HepG2 (cell line): ENCODE measurements around the gene CLBA1. TPM values are rescaled to one million over a fixed set of nuclear protein-coding genes. Genes with fewer than 3 reads are reported as not detected.

ENCODE experiments used
- ATAC-seq: fragments of 200-7000 bp; cut with Tn5 transposase; 3 replicates; pipeline ENCODE4 v1.9.1; 2020; ENCODE audit warnings: mild to moderate bottlenecking, moderate library complexity
- BruUV-seq: library from RNA; stranded (reverse); fragments of 400-500 nt; replicated peaks from 2 replicates; lab custom pipeline; 2021; lab: Mats Ljungman, UMichigan
- CTCF ChIA-PET: fragments of 300-600 bp; formaldehyde crosslinking; extraction: SDS; loops from one replicate; lab custom pipeline; 2021; ENCODE audit warnings: low total read pairs, inconsistent platforms, low intra/inter-chr PET ratio; lab: Yijun Ruan, JAX
- POLR2A ChIA-PET: fragments of 350-600 bp; sonication (Branson Sonifier 250); formaldehyde crosslinking; loops from one replicate; lab custom pipeline; 2020; ENCODE audit warnings: antibody characterized with exemption, inconsistent platforms; lab: Yijun Ruan, JAX
- DNase-seq: peaks from one replicate; pipeline ENCODE4 v3.0.0-alpha.2; 2015; ENCODE audit warnings: low spot score
- FAIRE-seq: peaks from 3 replicates; lab custom pipeline; 2011; peaks lifted over from hg19 to GRCh38; lab: Jason Lieb, UNC
- H2AFZ ChIP-seq: one replicate; pipeline ENCODE4 v1.6.1; 2011; ENCODE audit warnings: low read length, inconsistent platforms
- H3K27ac ChIP-seq: fragments of 300-600 bp; 3 replicates; pipeline ENCODE4 v1.8.0; 2011; ENCODE audit warnings: mixed run types, mild to moderate bottlenecking, mixed read lengths, low read length, inconsistent platforms; ENCODE audit not compliant: insufficient read depth; ENCODE audit errors: extremely low read length
- H3K27me3 ChIP-seq, 2 experiments: fragments of 200-600 bp in 1 of 2; 2 replicates in 1 of 2; 3 replicates in 1 of 2; pipeline versions ENCODE4 v1.6.0 to v1.8.0; 2011; ENCODE audit warnings: low read length in 2 of 2, mild to moderate bottlenecking in 2 of 2, moderate library complexity in 2 of 2, inconsistent platforms in 1 of 2; ENCODE audit not compliant: insufficient read depth in 2 of 2, control insufficient read depth in 1 of 2
- H3K36me3 ChIP-seq, 2 experiments: fragments of 200-600 bp in 1 of 2; replicated peaks in 1 of 2; 2 replicates in 1 of 2; 3 replicates in 1 of 2; pipeline versions ENCODE4 v1.5.1 to v1.8.0; 2011; ENCODE audit warnings: low read length in 2 of 2, inconsistent platforms in 1 of 2; ENCODE audit not compliant: insufficient read depth in 2 of 2, control insufficient read depth in 1 of 2
- H3K4me1 ChIP-seq: 2 replicates; pipeline ENCODE4 v1.5.1; 2012; ENCODE audit warnings: low read length, inconsistent platforms; ENCODE audit not compliant: insufficient read depth
- H3K4me2 ChIP-seq: 2 replicates; pipeline ENCODE4 v1.6.0; 2011; ENCODE audit warnings: low read depth, low read length, inconsistent platforms
- H3K4me3 ChIP-seq, 3 experiments: fragments of 200-600 bp in 1 of 3; sonication (generic), shearing (Covaris generic) in 1 of 3; replicated peaks in 1 of 3; 2 replicates each; pipeline ENCODE4 v1.5.1; 2011 to 2016; ENCODE audit warnings: low read length in 3 of 3, inconsistent platforms in 2 of 3, low read depth in 2 of 3, mild to moderate bottlenecking in 2 of 3, control low read depth in 1 of 3, mixed read lengths in 1 of 3; ENCODE audit not compliant: insufficient read depth in 1 of 3
- H3K79me2 ChIP-seq: one replicate; pipeline ENCODE4 v1.6.1; 2011; ENCODE audit warnings: low read length, inconsistent platforms; ENCODE audit not compliant: insufficient read depth
- H3K9ac ChIP-seq: 2 replicates; pipeline ENCODE4 v1.6.0; 2011; ENCODE audit warnings: mild to moderate bottlenecking, low read depth, low read length, inconsistent platforms; ENCODE audit not compliant: insufficient read depth
- H3K9me3 ChIP-seq: 2 replicates; pipeline ENCODE4 v1.5.1; 2012; ENCODE audit warnings: mild to moderate bottlenecking, low read length
- H4K20me1 ChIP-seq: 2 replicates; pipeline ENCODE4 v1.6.0; 2011; ENCODE audit warnings: inconsistent platforms, mild to moderate bottlenecking, low read length, moderate library complexity; ENCODE audit not compliant: insufficient read depth
- EED ChIP-seq: sonication (generic); formaldehyde crosslinking; IDR thresholded peaks from 2 replicates; pipeline ENCODE4 v1.5.0; 2020; ENCODE audit warnings: mild to moderate bottlenecking, missing genetic modification reagents
- FLYWCH1 ChIP-seq: sonication (generic); formaldehyde crosslinking; IDR thresholded peaks from 2 replicates; pipeline ENCODE4 v1.8.1; 2023; ENCODE audit warnings: mild to moderate bottlenecking, missing genetic modification reagents
- FOXA3 ChIP-seq: IDR thresholded peaks from 2 replicates; pipeline ENCODE4 v1.6.1; 2016; ENCODE audit warnings: missing genetic modification reagents, missing compliant biosample characterization
- FOXK1 ChIP-seq: sonication (generic); formaldehyde crosslinking; IDR thresholded peaks from 2 replicates; pipeline ENCODE4 v1.4.0; 2020; ENCODE audit warnings: low read depth, missing genetic modification reagents, borderline replicate concordance
- MTA1 ChIP-seq: sonication (generic); formaldehyde crosslinking; IDR thresholded peaks from 2 replicates; pipeline ENCODE4 v1.4.0; 2020; ENCODE audit warnings: missing genetic modification reagents, mild to moderate bottlenecking, borderline replicate concordance
- TEAD2 ChIP-seq: sonication (generic); formaldehyde crosslinking; IDR thresholded peaks from 2 replicates; pipeline ENCODE4 v1.9.0; 2021; ENCODE audit warnings: missing genetic modification reagents
- ZFP1 ChIP-seq: IDR thresholded peaks from 2 replicates; pipeline ENCODE4 v1.6.1; 2016
- ZNF776 ChIP-seq: sonication (generic); formaldehyde crosslinking; IDR thresholded peaks from 2 replicates; pipeline ENCODE4 v1.4.0; 2020; ENCODE audit warnings: mild to moderate bottlenecking, missing genetic modification reagents
- WGBS: methylation state at CpG from one replicate; pipeline ENCODE4 v1.1.6; 2017; ENCODE audit warnings: low lambda C conversion rate; 5-methylcytosine and 5-hydroxymethylcytosine counted together
- in situ Hi-C: cut with HindIII; loops from 2 replicates; pipeline ENCODE4 v1.10.0; 2017; ENCODE audit warnings: low pct_unique_long_range_greater_than_20kb; ENCODE audit not compliant: extremely low pct_ligation_motif_present
- intact Hi-C: fragments of 100-400 bp; cut with micrococcal nuclease; formaldehyde crosslinking; loops from one replicate; pipeline ENCODE4 v1.10.0; 2022; ENCODE audit not compliant: unreplicated experiment
- polyA plus RNA-seq, 8 experiments: library from polyadenylated mRNA; depleted of rRNA in 3 of 8; stranded (reverse) in 7 of 8; unstranded in 1 of 8; fragments of >200 nt; fragmentation: Illumina TruSeq in 4 of 8; extraction: Trizol in 4 of 8; gene quantifications; 2 replicates each; pipeline versions ENCODE4 v1.2.1 to v1.2.3, GENCODE V29; 2011 to 2016; ENCODE audit warnings: low read depth in 4 of 8, missing spikeins in 1 of 8, mixed read lengths in 1 of 8; ENCODE audit not compliant: insufficient read depth in 1 of 8
- total RNA-seq, 5 experiments: library from RNA; depleted of rRNA; stranded (reverse); fragments of >200 nt; fragmentation: Illumina TruSeq; extraction: Trizol; gene quantifications; 2 replicates each; pipeline ENCODE4 v1.2.3, GENCODE V29; 2016; ENCODE audit warnings: low read depth in 1 of 5
- TF ChIP-seq, protein P1 (sequence below): sonication (generic); formaldehyde crosslinking; conservative IDR thresholded peaks from 2 replicates; pipeline ENCODE4 v1.4.0; 2020; ENCODE audit warnings: mild to moderate bottlenecking, missing genetic modification reagents, moderate library complexity
- TF ChIP-seq, protein P2 (sequence below): sonication (generic); formaldehyde crosslinking; IDR thresholded peaks from 2 replicates; pipeline ENCODE4 v1.5.1; 2020; ENCODE audit warnings: mild to moderate bottlenecking, missing genetic modification reagents, borderline replicate concordance
- TF ChIP-seq, protein P3 (sequence below): IDR thresholded peaks from 2 replicates; pipeline ENCODE4 v1.6.1; 2016; ENCODE audit warnings: mild to moderate bottlenecking
- TF ChIP-seq, protein P4 (sequence below): sonication (generic); formaldehyde crosslinking; IDR thresholded peaks from 2 replicates; pipeline ENCODE4 v1.8.1; 2022; ENCODE audit warnings: low read depth, mild to moderate bottlenecking, missing genetic modification reagents

The CLBA1 gene
- total and polyA plus RNA-seq, 2 of the 13 experiments (the other 11 are each of a cell fraction or from before 2014, with no cell fraction given) = 1.2 to 1.4 TPM

DNA sequence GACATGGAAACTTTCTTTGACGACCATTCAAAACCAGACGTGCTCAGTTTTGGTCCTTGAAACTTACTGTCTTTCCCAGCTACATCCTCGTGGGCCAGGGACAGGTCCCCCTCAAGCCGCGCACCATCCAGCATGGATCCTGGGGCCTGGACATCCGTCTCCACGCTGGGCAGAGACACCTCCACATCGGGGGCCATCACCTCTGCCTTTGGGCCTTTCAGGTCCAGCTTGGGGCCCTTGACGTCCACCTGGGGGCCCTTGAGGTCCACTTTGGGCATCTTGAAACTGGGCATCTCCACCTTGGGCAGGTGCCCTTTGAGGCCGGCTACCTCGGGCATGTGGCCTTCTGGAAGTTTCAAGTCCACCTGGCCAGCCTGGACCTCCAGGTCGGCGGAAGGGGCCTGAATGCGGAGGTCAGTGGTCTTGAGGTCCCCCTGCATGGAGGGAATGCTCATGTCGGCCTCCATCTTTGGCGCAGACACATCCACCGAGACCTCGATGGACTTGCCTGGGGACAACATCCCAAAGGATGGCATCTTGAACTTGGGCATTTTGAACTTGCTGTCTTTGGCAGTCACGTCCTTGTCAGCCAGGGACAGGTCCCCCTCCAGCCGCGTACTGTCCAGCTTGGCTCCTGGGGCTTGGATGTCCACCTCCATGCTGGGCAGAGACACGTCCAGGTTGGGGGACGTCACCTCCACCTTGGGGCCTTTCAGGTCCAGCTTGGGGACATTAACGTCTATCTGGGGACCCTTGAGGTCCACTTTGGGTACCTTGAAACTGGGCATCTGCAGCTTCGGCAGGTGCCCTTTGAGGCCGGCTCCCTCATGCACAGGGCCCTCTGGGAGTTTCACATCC lies 43.9 kb upstream of the CLBA1 start:
- no peaks in the 10 kb centered on the region for H4K20me1 ChIP-seq
- DNase-seq (no peak), FAIRE-seq (no peak), ATAC-seq (no peak)
- TF ChIP-seq, protein P1, sequence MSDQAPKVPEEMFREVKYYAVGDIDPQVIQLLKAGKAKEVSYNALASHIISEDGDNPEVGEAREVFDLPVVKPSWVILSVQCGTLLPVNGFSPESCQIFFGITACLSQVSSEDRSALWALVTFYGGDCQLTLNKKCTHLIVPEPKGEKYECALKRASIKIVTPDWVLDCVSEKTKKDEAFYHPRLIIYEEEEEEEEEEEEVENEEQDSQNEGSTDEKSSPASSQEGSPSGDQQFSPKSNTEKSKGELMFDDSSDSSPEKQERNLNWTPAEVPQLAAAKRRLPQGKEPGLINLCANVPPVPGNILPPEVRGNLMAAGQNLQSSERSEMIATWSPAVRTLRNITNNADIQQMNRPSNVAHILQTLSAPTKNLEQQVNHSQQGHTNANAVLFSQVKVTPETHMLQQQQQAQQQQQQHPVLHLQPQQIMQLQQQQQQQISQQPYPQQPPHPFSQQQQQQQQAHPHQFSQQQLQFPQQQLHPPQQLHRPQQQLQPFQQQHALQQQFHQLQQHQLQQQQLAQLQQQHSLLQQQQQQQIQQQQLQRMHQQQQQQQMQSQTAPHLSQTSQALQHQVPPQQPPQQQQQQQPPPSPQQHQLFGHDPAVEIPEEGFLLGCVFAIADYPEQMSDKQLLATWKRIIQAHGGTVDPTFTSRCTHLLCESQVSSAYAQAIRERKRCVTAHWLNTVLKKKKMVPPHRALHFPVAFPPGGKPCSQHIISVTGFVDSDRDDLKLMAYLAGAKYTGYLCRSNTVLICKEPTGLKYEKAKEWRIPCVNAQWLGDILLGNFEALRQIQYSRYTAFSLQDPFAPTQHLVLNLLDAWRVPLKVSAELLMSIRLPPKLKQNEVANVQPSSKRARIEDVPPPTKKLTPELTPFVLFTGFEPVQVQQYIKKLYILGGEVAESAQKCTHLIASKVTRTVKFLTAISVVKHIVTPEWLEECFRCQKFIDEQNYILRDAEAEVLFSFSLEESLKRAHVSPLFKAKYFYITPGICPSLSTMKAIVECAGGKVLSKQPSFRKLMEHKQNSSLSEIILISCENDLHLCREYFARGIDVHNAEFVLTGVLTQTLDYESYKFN (CRISPR knock-in tag) = no peak
- TF ChIP-seq, protein P2, sequence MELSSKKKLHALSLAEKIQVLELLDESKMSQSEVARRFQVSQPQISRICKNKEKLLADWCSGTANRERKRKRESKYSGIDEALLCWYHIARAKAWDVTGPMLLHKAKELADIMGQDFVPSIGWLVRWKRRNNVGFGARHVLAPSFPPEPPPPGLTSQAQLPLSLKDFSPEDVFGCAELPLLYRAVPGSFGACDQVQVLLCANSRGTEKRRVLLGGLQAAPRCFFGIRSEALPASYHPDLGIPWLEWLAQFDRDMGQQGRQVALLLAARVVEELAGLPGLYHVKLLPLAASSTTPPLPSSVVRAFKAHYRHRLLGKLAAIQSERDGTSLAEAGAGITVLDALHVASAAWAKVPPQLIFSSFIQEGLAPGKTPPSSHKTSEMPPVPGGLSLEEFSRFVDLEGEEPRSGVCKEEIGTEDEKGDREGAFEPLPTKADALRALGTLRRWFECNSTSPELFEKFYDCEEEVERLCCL (CRISPR knock-in tag) = no peak
- TF ChIP-seq, protein P3, sequence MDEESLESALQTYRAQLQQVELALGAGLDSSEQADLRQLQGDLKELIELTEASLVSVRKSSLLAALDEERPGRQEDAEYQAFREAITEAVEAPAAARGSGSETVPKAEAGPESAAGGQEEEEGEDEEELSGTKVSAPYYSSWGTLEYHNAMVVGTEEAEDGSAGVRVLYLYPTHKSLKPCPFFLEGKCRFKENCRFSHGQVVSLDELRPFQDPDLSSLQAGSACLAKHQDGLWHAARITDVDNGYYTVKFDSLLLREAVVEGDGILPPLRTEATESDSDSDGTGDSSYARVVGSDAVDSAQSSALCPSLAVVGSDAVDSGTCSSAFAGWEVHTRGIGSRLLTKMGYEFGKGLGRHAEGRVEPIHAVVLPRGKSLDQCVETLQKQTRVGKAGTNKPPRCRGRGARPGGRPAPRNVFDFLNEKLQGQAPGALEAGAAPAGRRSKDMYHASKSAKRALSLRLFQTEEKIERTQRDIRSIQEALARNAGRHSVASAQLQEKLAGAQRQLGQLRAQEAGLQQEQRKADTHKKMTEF = no peak
- TF ChIP-seq ZFP1 (CRISPR knock-in tag) (no peak), TEAD2 (no peak), FLYWCH1 (no peak), MTA1 (CRISPR knock-in tag) (no peak), EED (CRISPR knock-in tag) (no peak), FOXA3 (CRISPR knock-in tag) (no peak), FOXK1 (no peak), ZNF776 (CRISPR knock-in tag) (no peak)
- TF ChIP-seq, protein P4, sequence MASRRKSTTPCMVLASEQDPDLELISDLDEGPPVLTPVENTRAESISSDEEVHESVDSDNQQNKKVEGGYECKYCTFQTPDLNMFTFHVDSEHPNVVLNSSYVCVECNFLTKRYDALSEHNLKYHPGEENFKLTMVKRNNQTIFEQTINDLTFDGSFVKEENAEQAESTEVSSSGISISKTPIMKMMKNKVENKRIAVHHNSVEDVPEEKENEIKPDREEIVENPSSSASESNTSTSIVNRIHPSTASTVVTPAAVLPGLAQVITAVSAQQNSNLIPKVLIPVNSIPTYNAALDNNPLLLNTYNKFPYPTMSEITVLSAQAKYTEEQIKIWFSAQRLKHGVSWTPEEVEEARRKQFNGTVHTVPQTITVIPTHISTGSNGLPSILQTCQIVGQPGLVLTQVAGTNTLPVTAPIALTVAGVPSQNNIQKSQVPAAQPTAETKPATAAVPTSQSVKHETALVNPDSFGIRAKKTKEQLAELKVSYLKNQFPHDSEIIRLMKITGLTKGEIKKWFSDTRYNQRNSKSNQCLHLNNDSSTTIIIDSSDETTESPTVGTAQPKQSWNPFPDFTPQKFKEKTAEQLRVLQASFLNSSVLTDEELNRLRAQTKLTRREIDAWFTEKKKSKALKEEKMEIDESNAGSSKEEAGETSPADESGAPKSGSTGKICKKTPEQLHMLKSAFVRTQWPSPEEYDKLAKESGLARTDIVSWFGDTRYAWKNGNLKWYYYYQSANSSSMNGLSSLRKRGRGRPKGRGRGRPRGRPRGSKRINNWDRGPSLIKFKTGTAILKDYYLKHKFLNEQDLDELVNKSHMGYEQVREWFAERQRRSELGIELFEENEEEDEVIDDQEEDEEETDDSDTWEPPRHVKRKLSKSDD (CRISPR knock-in tag) = no peak
- no peak overlapping the region for H3K27ac ChIP-seq
- H3K79me2 ChIP-seq = no peaks in the 10 kb centered on the region
- H3K27me3 ChIP-seq = peaks cover 5 to 70% of the 10 kb centered on the region in 2 experiments; a peak in 4 of 5 replicates
- H3K36me3 ChIP-seq = no peaks in the 10 kb centered on the region
- no peaks in the 10 kb centered on the region for H3K4me1 ChIP-seq
- in situ Hi-C loops (no loop called here), intact Hi-C loops (no loop called here)
- no peak overlapping the region for H3K9ac ChIP-seq
- CTCF ChIA-PET = no interaction called here
- no peak overlapping the region for H2AFZ ChIP-seq
- no peak overlapping the region for H3K4me3 ChIP-seq
- no peak overlapping the region for H3K4me2 ChIP-seq
- 30% methylated on average over 8 of the region's 26 CpGs for WGBS
- POLR2A ChIA-PET = no interaction called here
- BruUV-seq = no TSS peak
- no peaks in the 10 kb centered on the region for H3K9me3 ChIP-seq
